Raji (cell line): Measurements from ENCODE around the gene PARL.

Experiments
- POLR2A ChIP-seq: IDR thresholded peaks from 2 replicates; pipeline ENCODE4 v1.6.1; 2011; ENCODE audit warnings: low read depth, low read length, control low read depth; ENCODE audit not compliant: insufficient read depth

Gene PARL

GRCh38 chr3:183911087-183911486 lies 26.4 kb upstream of the PARL start:
- TF ChIP-seq POLR2A: no peak

GRCh38 chr3:183909030-183909600 lies 24.4 kb upstream of the PARL start:
- no peak for TF ChIP-seq POLR2A

- no peak for TF ChIP-seq POLR2A
Measured at GRCh38 chr3:183907911-183908331, 23.2 kb upstream of the PARL start.

- TF ChIP-seq POLR2A: no peak
Measured at GRCh38 chr3:183907176-183907575, 22.5 kb upstream of the PARL start.

- TF ChIP-seq POLR2A: no peak
Measured at GRCh38 chr3:183906234-183906921, 21.7 kb upstream of the PARL start.

- TF ChIP-seq POLR2A: no peak
Measured at GRCh38 chr3:183904833-183905780, 20.4 kb upstream of the PARL start.

- TF ChIP-seq POLR2A: no peak
Measured at GRCh38 chr3:183898028-183898431, 13.3 kb upstream of the PARL start.

- no peak for TF ChIP-seq POLR2A
Measured at GRCh38 chr3:183897606-183898005, 12.9 kb upstream of the PARL start.

- no peak for TF ChIP-seq POLR2A
Measured at GRCh38 chr3:183896610-183897009, 11.9 kb upstream of the PARL start.

GRCh38 chr3:183896184-183896583 lies 11.5 kb upstream of the PARL start:
- TF ChIP-seq POLR2A: no peak

GRCh38 chr3:183895774-183896173 lies 11.1 kb upstream of the PARL start:
- TF ChIP-seq POLR2A: no peak

- no peak for TF ChIP-seq POLR2A
Measured at GRCh38 chr3:183895296-183895695, 10.6 kb upstream of the PARL start.

- TF ChIP-seq POLR2A: no peak
Measured at GRCh38 chr3:183892610-183893214, 8.0 kb upstream of the PARL start.

- no peak for TF ChIP-seq POLR2A
Measured at GRCh38 chr3:183885766-183886165, 1.1 kb upstream of the PARL start.

- TF ChIP-seq POLR2A: no peak
Measured at GRCh38 chr3:183884097-183884426, 618 bp downstream of the PARL start.

- TF ChIP-seq POLR2A: no peak
Measured at GRCh38 chr3:183883291-183884096, 1.2 kb downstream of the PARL start.
